Measurements from ENCODE around the gene CEL. TPM values are rescaled to one million over a fixed set of nuclear protein-coding genes. Genes with fewer than 3 reads are reported as not detected.

Gene CEL
- total RNA-seq, 2 experiments from 2014 or later, result 0.16 to 0.39 TPM

GRCh38 chr9:133041958-133042357 lies 19.8 kb upstream of the CEL start:
- no peak for ATAC-seq (ENCODE audit: poor library complexity)
- H3K36me3 ChIP-seq (ENCODE audit: insufficient read depth, low read length), result peaks cover 56% of the 10 kb centered on the region

DNA sequence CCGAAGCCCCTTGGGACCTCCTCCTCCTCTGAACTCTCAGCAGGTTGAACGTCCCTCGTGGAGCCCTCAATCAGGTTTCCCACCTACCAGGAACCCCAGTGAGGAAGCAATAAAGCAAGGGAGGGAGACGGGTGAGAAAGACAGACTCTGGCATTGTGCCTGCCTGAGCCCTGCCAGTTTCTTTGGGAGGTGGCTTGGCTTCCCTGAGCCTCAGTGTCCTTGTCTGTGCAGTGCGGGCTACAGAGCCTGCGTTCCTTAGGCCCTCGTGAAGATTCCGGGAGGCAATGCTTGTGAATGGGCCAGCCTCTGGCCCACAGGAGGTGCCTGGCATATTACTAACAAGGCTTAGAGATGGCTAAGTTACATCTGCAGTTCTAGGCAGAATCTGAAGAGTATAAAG lies 19.1 kb upstream of the CEL start:
- H3K27me3 Mint-ChIP-seq, result no peaks in the 10 kb centered on the region
- Histone ChIP-seq H3K4me1 (ENCODE audit: insufficient read depth, low read length) (no peaks in the 10 kb centered on the region), H3K27me3 (ENCODE audit: control insufficient read depth in 1 of 2, insufficient read depth in 2 of 2, low read length in 2 of 2) (no peaks in the 10 kb centered on the region), H3K27ac (ENCODE audit: low read depth in 1 of 2, low read length in 2 of 2) (no peak overlapping the region), H3K36me3 (ENCODE audit: insufficient read depth, low read length) (peaks cover 59% of the 10 kb centered on the region), H3K9me3 (ENCODE audit: control insufficient read depth in 1 of 2, insufficient read depth in 1 of 2, low read length in 2 of 2) (no peaks in the 10 kb centered on the region), H3K4me3 (ENCODE audit: low read length) (no peak overlapping the region)
- no peak for TF ChIP-seq CTCF (IDR thresholded peaks at IDR 0.05)
- no peak overlapping the region for H3K4me3 Mint-ChIP-seq
- ATAC-seq (ENCODE audit: poor library complexity) (no peak), DNase-seq (no peak)
- POLR2A ChIA-PET, result no interaction called here
- CTCF ChIA-PET, result no interaction called here
- H3K4me1 Mint-ChIP-seq (ENCODE audit: low read depth), result peaks cover 5% of the 10 kb centered on the region
- H3K9me3 Mint-ChIP-seq, result no peaks in the 10 kb centered on the region
- peaks cover 60% of the 10 kb centered on the region for H3K36me3 Mint-ChIP-seq (ENCODE audit: low read depth)
- H3K27ac Mint-ChIP-seq, result no peak overlapping the region
- intact Hi-C loops (cut with DNase I, micrococcal nuclease), result no loop called here

More at GRCh38 chr9:133041958-133042357, 19.8 kb upstream of the CEL start:
- intact Hi-C loops (cut with DNase I, micrococcal nuclease), result no loop called here
- H3K4me1 Mint-ChIP-seq (ENCODE audit: low read depth), result peaks cover 11% of the 10 kb centered on the region
- Histone ChIP-seq H3K4me1 (ENCODE audit: insufficient read depth, low read length) (no peaks in the 10 kb centered on the region), H3K27me3 (ENCODE audit: control insufficient read depth in 1 of 2, insufficient read depth in 2 of 2, low read length in 2 of 2) (no peaks in the 10 kb centered on the region), H3K9me3 (ENCODE audit: control insufficient read depth in 1 of 2, insufficient read depth in 1 of 2, low read length in 2 of 2) (no peaks in the 10 kb centered on the region), H3K4me3 (ENCODE audit: low read length) (no peak overlapping the region), H3K27ac (ENCODE audit: low read depth in 1 of 2, low read length in 2 of 2) (no peak overlapping the region)
- no peak overlapping the region for H3K27ac Mint-ChIP-seq
- no peak for DNase-seq
- H3K4me3 Mint-ChIP-seq, result no peak overlapping the region
- no peak for TF ChIP-seq CTCF (IDR thresholded peaks at IDR 0.05)
- no peaks in the 10 kb centered on the region for H3K9me3 Mint-ChIP-seq
- peaks cover 58% of the 10 kb centered on the region for H3K36me3 Mint-ChIP-seq (ENCODE audit: low read depth)
- ChIA-PET CTCF (interaction anchor here (2.2 kb wide), 1 partner anchor 108 kb away, joined by 7 read pairs; no protein-coding TSS in a partner anchor), POLR2A (no interaction called here)
- no peaks in the 10 kb centered on the region for H3K27me3 Mint-ChIP-seq

DNA sequence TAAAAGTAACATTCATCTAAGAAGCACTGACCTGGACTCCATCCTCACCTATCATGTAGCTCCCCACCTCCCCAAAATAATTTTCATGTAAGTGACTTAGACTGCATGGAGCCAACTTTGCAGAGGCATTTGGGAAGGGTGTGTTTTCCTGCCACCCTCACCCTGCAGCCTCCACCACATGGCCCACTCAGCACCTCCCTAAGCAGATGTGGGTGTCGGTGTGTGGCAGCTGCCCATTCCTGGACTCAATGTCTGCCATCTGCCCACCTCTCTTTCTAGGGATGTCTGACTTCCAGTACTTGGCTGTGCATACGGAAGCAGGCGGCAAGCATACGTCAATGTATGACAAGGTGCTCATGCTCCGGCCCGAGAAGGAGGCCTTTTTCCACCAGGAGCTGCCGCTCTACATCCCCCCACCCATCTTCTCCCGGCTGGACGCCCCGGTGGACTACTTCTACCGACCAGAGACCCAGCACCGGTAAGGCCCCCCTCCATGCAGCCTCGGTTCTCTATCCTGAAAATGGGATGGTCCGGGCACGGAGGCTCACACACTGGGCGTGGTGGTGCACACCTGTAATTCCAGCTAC lies 18.2 kb upstream of the CEL start:
- H3K36me3 Mint-ChIP-seq (ENCODE audit: low read depth), result peaks cover 63% of the 10 kb centered on the region
- H3K27me3 ChIP-seq (ENCODE audit: control insufficient read depth in 1 of 2, insufficient read depth in 2 of 2, low read length in 2 of 2), result no peaks in the 10 kb centered on the region
- H3K27ac Mint-ChIP-seq, result no peak overlapping the region

More for the DNA sequence above, 18.2 kb upstream of the CEL start:
- Mint-ChIP-seq H3K27me3 (no peaks in the 10 kb centered on the region), H3K4me3 (no peak overlapping the region), H3K9me3 (no peaks in the 10 kb centered on the region), H3K4me1 (ENCODE audit: low read depth) (no peaks in the 10 kb centered on the region)
- DNase-seq (no peak), ATAC-seq (ENCODE audit: poor library complexity) (no peak)
- no peak overlapping the region for H3K27ac ChIP-seq (ENCODE audit: low read depth in 1 of 2, low read length in 2 of 2)
- H3K9me3 ChIP-seq (ENCODE audit: control insufficient read depth in 1 of 2, insufficient read depth in 1 of 2, low read length in 2 of 2), result no peaks in the 10 kb centered on the region
- TF ChIP-seq CTCF (IDR thresholded peaks at IDR 0.05), result no peak
- no peak overlapping the region for H3K4me3 ChIP-seq (ENCODE audit: low read length)
- peaks cover 60% of the 10 kb centered on the region for H3K36me3 ChIP-seq (ENCODE audit: insufficient read depth, low read length)
- H3K4me1 ChIP-seq (ENCODE audit: insufficient read depth, low read length), result peaks cover 2% of the 10 kb centered on the region
- intact Hi-C loops (cut with DNase I, micrococcal nuclease), result no loop called here
- ChIA-PET CTCF (no interaction called here), POLR2A (no interaction called here)

All from CD4-positive, alpha-beta T cell (primary cell).